Stimulated activated CD4-positive, alpha-beta T cell treated with anti-CD3 and anti-CD28 coated beads, Interleukin-15, amount 100 ng/mL, for 48 hours (primary cell): ENCODE data around the gene AP3B1.

Experiments used
- DNase-seq, 2 donors: peaks; one replicate each; pipeline ENCODE4 v3.0.0-alpha.2; 2020; ENCODE audit warnings: low read depth in 2 of 2

The AP3B1 gene

GRCh38 chr5:77974576-77974975, 319.9 kb downstream of the AP3B1 start:
- no peak for DNase-seq

- no peak for DNase-seq
Observed at GRCh38 chr5:77973253-77973609, 321.3 kb downstream of the AP3B1 start.

GRCh38 chr5:77972469-77973252, 321.8 kb downstream of the AP3B1 start:
- DNase-seq = no peak

- no peak for DNase-seq
Observed at GRCh38 chr5:77971776-77972468, 322.6 kb downstream of the AP3B1 start.

- DNase-seq = no peak
Observed at GRCh38 chr5:77970891-77971290, 323.6 kb downstream of the AP3B1 start.

- no peak for DNase-seq
Observed at GRCh38 chr5:77963795-77964194, 330.7 kb downstream of the AP3B1 start.

- DNase-seq = no peak
Observed at GRCh38 chr5:77960863-77961396, 333.6 kb downstream of the AP3B1 start.

- no peak for DNase-seq
Observed at GRCh38 chr5:77960305-77960704, 334.2 kb downstream of the AP3B1 start.

GRCh38 chr5:77958642-77959330, 335.7 kb downstream of the AP3B1 start:
- DNase-seq = no peak

- DNase-seq = no peak
Observed at GRCh38 chr5:77957931-77958521, 336.5 kb downstream of the AP3B1 start.

GRCh38 chr5:77957516-77957915, 337.0 kb downstream of the AP3B1 start:
- no peak for DNase-seq

- no peak for DNase-seq
Observed at GRCh38 chr5:77957081-77957480, 337.4 kb downstream of the AP3B1 start.

- no peak for DNase-seq
Observed at GRCh38 chr5:77955577-77955976, 338.9 kb downstream of the AP3B1 start.

GRCh38 chr5:77953374-77953773, 341.1 kb downstream of the AP3B1 start:
- DNase-seq = no peak

- no peak for DNase-seq
Observed at GRCh38 chr5:77952636-77953212, 341.8 kb downstream of the AP3B1 start.
